Measurements from ENCODE around the gene KEL.

GRCh38 chr7:142930126-142930730 is 31.9 kb downstream of the KEL start:
- TF ChIP-seq, protein P1, sequence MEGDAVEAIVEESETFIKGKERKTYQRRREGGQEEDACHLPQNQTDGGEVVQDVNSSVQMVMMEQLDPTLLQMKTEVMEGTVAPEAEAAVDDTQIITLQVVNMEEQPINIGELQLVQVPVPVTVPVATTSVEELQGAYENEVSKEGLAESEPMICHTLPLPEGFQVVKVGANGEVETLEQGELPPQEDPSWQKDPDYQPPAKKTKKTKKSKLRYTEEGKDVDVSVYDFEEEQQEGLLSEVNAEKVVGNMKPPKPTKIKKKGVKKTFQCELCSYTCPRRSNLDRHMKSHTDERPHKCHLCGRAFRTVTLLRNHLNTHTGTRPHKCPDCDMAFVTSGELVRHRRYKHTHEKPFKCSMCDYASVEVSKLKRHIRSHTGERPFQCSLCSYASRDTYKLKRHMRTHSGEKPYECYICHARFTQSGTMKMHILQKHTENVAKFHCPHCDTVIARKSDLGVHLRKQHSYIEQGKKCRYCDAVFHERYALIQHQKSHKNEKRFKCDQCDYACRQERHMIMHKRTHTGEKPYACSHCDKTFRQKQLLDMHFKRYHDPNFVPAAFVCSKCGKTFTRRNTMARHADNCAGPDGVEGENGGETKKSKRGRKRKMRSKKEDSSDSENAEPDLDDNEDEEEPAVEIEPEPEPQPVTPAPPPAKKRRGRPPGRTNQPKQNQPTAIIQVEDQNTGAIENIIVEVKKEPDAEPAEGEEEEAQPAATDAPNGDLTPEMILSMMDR (IDR thresholded peaks at IDR 0.05; ENCODE audit: insufficient read depth, low read length, poor library complexity, severe bottlenecking), result no peak
- no peak for TF ChIP-seq EZH2phosphoT487 (conservative IDR thresholded peaks at IDR 0.05; ENCODE audit: low read length)
